IMR-90 (cell line): ENCODE measurements around the gene RHOH. TPM values are rescaled to one million over a fixed set of nuclear protein-coding genes. Genes with fewer than 3 reads are reported as not detected.

ENCODE experiments used
- ATAC-seq: fragments of 200-7000 bp; cut with Tn5 transposase; 2 replicates; pipeline ENCODE4 v1.9.1; 2020; ENCODE audit warnings: low read depth, mild to moderate bottlenecking, moderate library complexity
- BruUV-seq: library from RNA; stranded (reverse); fragments of 400-500 nt; replicated peaks from 2 replicates; lab custom pipeline; 2021; lab: Mats Ljungman, UMichigan
- CTCF ChIA-PET: fragments of 300-600 bp; formaldehyde crosslinking; extraction: SDS; loops from one replicate; lab custom pipeline; 2021; ENCODE audit warnings: antibody characterized with exemption; lab: Yijun Ruan, JAX
- POLR2A ChIA-PET: fragments of 300-600 bp; sonication (Branson Sonifier 250); formaldehyde crosslinking; loops from one replicate; lab custom pipeline; 2022; ENCODE audit warnings: antibody characterized with exemption; ENCODE audit not compliant: unreplicated experiment; lab: Charles Lee
- DNase-seq: peaks from one replicate; pipeline ENCODE4 v3.0.0; 2013
- H2AFZ ChIP-seq: replicated peaks from 2 replicates; pipeline ENCODE3; 2013; ENCODE audit warnings: low read length, mild to moderate bottlenecking; ENCODE audit not compliant: poor library complexity
- H2AK5ac ChIP-seq: 2 replicates; pipeline ENCODE4 v1.6.1; 2013; ENCODE audit warnings: low read depth, low read length, inconsistent platforms
- H2AK9ac ChIP-seq: replicated peaks from 2 replicates; pipeline ENCODE3; 2013; ENCODE audit warnings: mild to moderate bottlenecking, low read depth, low read length, moderate library complexity; ENCODE audit not compliant: poor library complexity
- H2BK120ac ChIP-seq: 2 replicates; pipeline ENCODE4 v1.6.1; 2013; ENCODE audit warnings: low read depth, low read length, inconsistent platforms
- H2BK15ac ChIP-seq: 3 replicates; pipeline ENCODE4 v1.6.1; 2013; ENCODE audit warnings: low read depth, low read length, inconsistent platforms
- H2BK20ac ChIP-seq: 2 replicates; pipeline ENCODE4 v1.6.1; 2013; ENCODE audit warnings: low read depth, mild to moderate bottlenecking, inconsistent platforms, low read length, moderate library complexity
- H2BK5ac ChIP-seq: 2 replicates; pipeline ENCODE4 v1.6.1; 2013; ENCODE audit warnings: mild to moderate bottlenecking, low read depth, low read length, inconsistent platforms; ENCODE audit not compliant: poor library complexity, severe bottlenecking
- H3K14ac ChIP-seq: replicated peaks from 2 replicates; pipeline ENCODE4 v1.6.1; 2013; ENCODE audit warnings: low read depth, low read length, inconsistent platforms
- H3K18ac ChIP-seq: 2 replicates; pipeline ENCODE4 v1.6.1; 2013; ENCODE audit warnings: low read depth, low read length, control low read depth
- H3K23ac ChIP-seq: 2 replicates; pipeline ENCODE4 v1.6.1; 2013; ENCODE audit warnings: low read depth, low read length, inconsistent platforms
- H3K27ac ChIP-seq: 2 replicates; pipeline ENCODE4 v1.5.1; 2013; ENCODE audit warnings: mild to moderate bottlenecking, control low read depth, low read length; ENCODE audit not compliant: insufficient read depth
- H3K27me3 ChIP-seq: 2 replicates; pipeline ENCODE4 v1.6.1; 2013; ENCODE audit warnings: low read length; ENCODE audit not compliant: control insufficient read depth, insufficient read depth
- H3K36me3 ChIP-seq: 2 replicates; pipeline ENCODE4 v1.6.1; 2013; ENCODE audit warnings: low read length, mixed read lengths; ENCODE audit not compliant: control insufficient read depth, insufficient read depth
- H3K4ac ChIP-seq: 2 replicates; pipeline ENCODE4 v1.6.1; 2013; ENCODE audit warnings: low read depth, low read length, inconsistent platforms
- H3K4me1 ChIP-seq: 2 replicates; pipeline ENCODE4 v1.6.1; 2013; ENCODE audit warnings: low read length, mixed read lengths; ENCODE audit not compliant: control insufficient read depth, insufficient read depth
- H3K4me2 ChIP-seq: 2 replicates; pipeline ENCODE4 v1.6.1; 2013; ENCODE audit warnings: low read depth, mild to moderate bottlenecking, control low read depth, low read length, moderate library complexity
- H3K4me3 ChIP-seq: 2 replicates; pipeline ENCODE4 v1.5.1; 2013; ENCODE audit warnings: low read depth, mild to moderate bottlenecking, control low read depth, low read length, moderate library complexity; ENCODE audit not compliant: insufficient read depth
- H3K56ac ChIP-seq: 2 replicates; pipeline ENCODE4 v1.6.1; 2013; ENCODE audit warnings: low read length, inconsistent platforms; ENCODE audit not compliant: insufficient read depth; ENCODE audit errors: extremely low read depth
- H3K79me1 ChIP-seq, 2 experiments: 2 replicates each; pipeline ENCODE4 v1.6.1; 2013; ENCODE audit warnings: low read length in 2 of 2, inconsistent platforms in 1 of 2, low read depth in 1 of 2
- H3K9ac ChIP-seq: 2 replicates; pipeline ENCODE4 v1.6.1; 2013; ENCODE audit warnings: low read depth, low read length, control low read depth
- H3K9me1 ChIP-seq: 2 replicates; pipeline ENCODE4 v1.6.1; 2013; ENCODE audit warnings: low read length, inconsistent platforms; ENCODE audit not compliant: insufficient read depth
- H3K9me3 ChIP-seq: 2 replicates; pipeline ENCODE4 v1.6.1; 2013; ENCODE audit warnings: low read length; ENCODE audit not compliant: control insufficient read depth, insufficient read depth
- H4K20me1 ChIP-seq: 2 replicates; pipeline ENCODE4 v1.6.1; 2013; ENCODE audit warnings: low read length, inconsistent platforms; ENCODE audit not compliant: insufficient read depth
- H4K5ac ChIP-seq: 2 replicates; pipeline ENCODE4 v1.6.1; 2013; ENCODE audit warnings: mild to moderate bottlenecking, low read depth, low read length, control low read depth
- H4K8ac ChIP-seq, 2 experiments: 2 replicates each; pipeline ENCODE4 v1.6.1; 2013; ENCODE audit warnings: low read depth in 2 of 2, low read length in 2 of 2, control low read depth in 1 of 2, inconsistent platforms in 1 of 2
- H4K91ac ChIP-seq: 2 replicates; pipeline ENCODE4 v1.6.1; 2013; ENCODE audit warnings: low read depth, low read length, inconsistent platforms; ENCODE audit not compliant: insufficient read depth
- MAFK ChIP-seq: IDR thresholded peaks from 2 replicates; pipeline ENCODE4 v1.6.1; 2012; ENCODE audit warnings: low read depth, low read length, improper control_type of control experiment
- SMC3 ChIP-seq: fragments of 150-350 bp; IDR thresholded peaks from 2 replicates; pipeline ENCODE4 v1.6.1; 2016; ENCODE audit warnings: low read depth, mild to moderate bottlenecking, antibody characterized with exemption, low read length, moderate library complexity
- WGBS, 2 experiments: methylation state at CpG; one replicate each; pipeline versions ENCODE4 v1.1.5 to v1.1.7; 2013; ENCODE audit warnings: missing lambda C conversion rate in 2 of 2; ENCODE audit not compliant: insufficient read length in 1 of 2; ENCODE audit errors: extremely low coverage in 2 of 2; 5-methylcytosine and 5-hydroxymethylcytosine counted together
- dilution Hi-C: fragments of 300-500 bp; cut with HindIII; formaldehyde crosslinking; loops from one replicate; pipeline ENCODE4 v1.14.3; 2018; ENCODE audit warnings: low sequenced_read_pairs; ENCODE audit not compliant: unreplicated experiment
- in situ Hi-C: fragments of 300-500 bp; cut with MboI; formaldehyde crosslinking; loops from 3 replicates; pipeline ENCODE4 v1.14.3; 2019; ENCODE audit warnings: low sequenced_read_pairs, inconsistent platforms, mixed read lengths
- intact Hi-C: fragments of 100-400 bp; cut with micrococcal nuclease; formaldehyde crosslinking; loops from 2 replicates; pipeline ENCODE4 v1.10.0; 2022
- polyA plus RNA-seq, 3 experiments: library from polyadenylated mRNA; depleted of rRNA; stranded (reverse); fragments of >200 nt; gene quantifications; 2 replicates each; pipeline ENCODE4 v1.2.3, GENCODE V29; 2012; ENCODE audit warnings: low replicate concordance in 1 of 3
- total RNA-seq: library from RNA; depleted of rRNA; stranded (reverse); fragments of >200 nt; gene quantifications from 2 replicates; pipeline ENCODE4 v1.2.3, GENCODE V29; 2012

Gene RHOH
- total and polyA plus RNA-seq, 2 of the 4 experiments (the other 2 are of a cell fraction), result not detected

- POLR2A ChIA-PET, result no interaction called here
- peaks cover 3% of the 10 kb centered on the region for H3K27me3 ChIP-seq
- H2BK120ac ChIP-seq, result no peak overlapping the region
Measured at GRCh38 chr4:40227284-40227683, 30.5 kb downstream of the RHOH start.

More at GRCh38 chr4:40227284-40227683, 30.5 kb downstream of the RHOH start:
- TF ChIP-seq MAFK (peak; percentile 91), SMC3 (no peak)
- no TSS peak for BruUV-seq
- no peak overlapping the region for H2AFZ ChIP-seq
- no peak overlapping the region for H3K27ac ChIP-seq
- no peak overlapping the region for H3K4me3 ChIP-seq
- intact Hi-C loops, result no loop called here
- no peak overlapping the region for H3K4ac ChIP-seq
- CTCF ChIA-PET, result no interaction called here
- in situ Hi-C loops, result no loop called here
- dilution Hi-C loops, result no loop called here
- WGBS, 2 experiments, result no CpG with 5 or more reads among the region's 2 CpGs
- H3K23ac ChIP-seq, result no peak overlapping the region
- no peaks in the 10 kb centered on the region for H4K20me1 ChIP-seq
- no peak overlapping the region for H4K8ac ChIP-seq
- no peak overlapping the region for H3K14ac ChIP-seq
- no peak overlapping the region for H2BK20ac ChIP-seq
- H3K4me2 ChIP-seq, result no peak overlapping the region
- DNase-seq (no peak), ATAC-seq (no peak)
- no peak overlapping the region for H2AK9ac ChIP-seq
- H2BK15ac ChIP-seq, result no peak overlapping the region
- H2AK5ac ChIP-seq, result no peak overlapping the region
- H3K9ac ChIP-seq, result no peak overlapping the region
- H3K36me3 ChIP-seq, result no peaks in the 10 kb centered on the region
- peaks cover under 1% of the 10 kb centered on the region; the same call in 1 of the 2 replicates for H3K9me3 ChIP-seq
- no peaks in the 10 kb centered on the region for H3K9me1 ChIP-seq
- no peak overlapping the region for H2BK5ac ChIP-seq
- H3K4me1 ChIP-seq, result no peaks in the 10 kb centered on the region
- no peak overlapping the region for H4K5ac ChIP-seq
- H3K56ac ChIP-seq, result no peak overlapping the region
- H3K79me1 ChIP-seq, result no peaks in the 10 kb centered on the region
- no peak overlapping the region for H4K91ac ChIP-seq
- H3K18ac ChIP-seq, result no peak overlapping the region
